B cell (primary cell): ENCODE results near the gene VTI1A. TPM values are rescaled to one million over a fixed set of nuclear protein-coding genes. Genes with fewer than 3 reads are reported as not detected.

ENCODE experiments used
- ATAC-seq: fragments of 200-7000 bp; cut with Tn5 transposase; one replicate; pipeline ENCODE4 v1.10.0; 2021; ENCODE audit warnings: low read depth, mild to moderate bottlenecking, moderate number of reproducible peaks, moderate library complexity
- CTCF ChIA-PET: fragments of 350-600 bp; sonication (Branson Sonifier 250); formaldehyde crosslinking; loops from one replicate; lab custom pipeline; 2021; ENCODE audit warnings: antibody characterized with exemption, inconsistent platforms; lab: Charles Lee
- POLR2A ChIA-PET: fragments of 350-600 bp; sonication (Branson Sonifier 250); formaldehyde crosslinking; loops from one replicate; lab custom pipeline; 2021; ENCODE audit warnings: antibody characterized with exemption; lab: Charles Lee
- DNase-seq: peaks from one replicate; pipeline ENCODE4 v3.0.0; 2013
- H2AFZ ChIP-seq: 2 replicates; pipeline ENCODE4 v1.6.1; 2012; ENCODE audit warnings: mild to moderate bottlenecking, low read depth, low read length; ENCODE audit not compliant: insufficient read depth, poor library complexity, severe bottlenecking
- H3K27ac ChIP-seq, 2 donors: 1 replicate in 1 of 2; 2 replicates in 1 of 2; pipeline ENCODE4 v1.5.1; 2012 to 2013; ENCODE audit warnings: low read length in 2 of 2, mild to moderate bottlenecking in 2 of 2, moderate library complexity in 1 of 2
- H3K27me3 ChIP-seq, 4 experiments: fragments of 200-600 bp in 1 of 4; sonication (generic) in 1 of 4; replicated peaks in 1 of 4; 1 replicate in 2 of 4; 2 replicates in 2 of 4; pipeline versions ENCODE4 v1.6.1 to v1.7.0; 2013 to 2016; ENCODE audit warnings: low read length in 3 of 4, mild to moderate bottlenecking in 2 of 4, mixed read lengths in 1 of 4, moderate library complexity in 1 of 4; ENCODE audit not compliant: insufficient read depth in 4 of 4, control insufficient read depth in 3 of 4; ENCODE audit errors: control extremely low read depth in 1 of 4
- H3K36me3 ChIP-seq, 2 experiments: replicated peaks in 1 of 2; 1 replicate in 1 of 2; 2 replicates in 1 of 2; pipeline versions ENCODE4 v1.6.1 to v1.7.1; 2013; ENCODE audit warnings: low read length in 1 of 2; ENCODE audit not compliant: insufficient read depth in 2 of 2, control insufficient read depth in 1 of 2; ENCODE audit errors: control extremely low read depth in 1 of 2, extremely low read depth in 1 of 2
- H3K4me1 ChIP-seq, 2 donors: fragments of 200-600 bp in 1 of 2; sonication (generic) in 1 of 2; 1 replicate in 1 of 2; 2 replicates in 1 of 2; pipeline versions ENCODE4 v1.5.1 to v1.6.1; 2013 to 2017; ENCODE audit warnings: low read length in 2 of 2; ENCODE audit not compliant: control insufficient read depth in 2 of 2, insufficient read depth in 2 of 2
- H3K4me2 ChIP-seq: replicated peaks from 2 replicates; pipeline ENCODE3; 2012; ENCODE audit warnings: mild to moderate bottlenecking, low read depth, low read length; ENCODE audit not compliant: poor library complexity, severe bottlenecking
- H3K4me3 ChIP-seq, 5 experiments: fragments of 200-600 bp in 1 of 5; sonication (generic) in 1 of 5; 1 replicate in 3 of 5; 2 replicates in 2 of 5; pipeline versions ENCODE4 v1.5.1 to v1.7.0; 2011 to 2016; ENCODE audit warnings: low read length in 4 of 5, mild to moderate bottlenecking in 4 of 5, low read depth in 2 of 5, control low read depth in 1 of 5, moderate library complexity in 1 of 5; ENCODE audit not compliant: insufficient read depth in 1 of 5; ENCODE audit errors: control extremely low read depth in 1 of 5, extremely low read depth in 1 of 5
- H3K79me2 ChIP-seq: fragments of 200-600 bp; sonication (generic); one replicate; pipeline ENCODE4 v1.6.0; 2016; ENCODE audit warnings: low read length; ENCODE audit not compliant: control insufficient read depth, insufficient read depth
- H3K9ac ChIP-seq: fragments of 200-600 bp; sonication (generic); 2 replicates; pipeline ENCODE4 v1.6.1; 2017; ENCODE audit warnings: mild to moderate bottlenecking, low read length, moderate library complexity
- H3K9me3 ChIP-seq, 3 donors: one replicate each; pipeline versions ENCODE4 v1.6.1 to v1.7.1; 2013; ENCODE audit warnings: low read length in 2 of 3; ENCODE audit not compliant: control insufficient read depth in 2 of 3, insufficient read depth in 1 of 3; ENCODE audit errors: control extremely low read depth in 1 of 3
- H4K20me1 ChIP-seq: 2 replicates; pipeline ENCODE4 v1.6.0; 2012; ENCODE audit warnings: mild to moderate bottlenecking, low read length; ENCODE audit not compliant: insufficient read depth, control insufficient read depth, poor library complexity, severe bottlenecking
- H3K27ac Mint-ChIP-seq: one replicate; pipeline ENCODE4 v1.8.0; 2021; ENCODE audit warnings: mixed read lengths
- H3K27me3 Mint-ChIP-seq: one replicate; pipeline ENCODE4 v1.8.0; 2021; ENCODE audit warnings: mixed read lengths
- H3K4me1 Mint-ChIP-seq: one replicate; pipeline ENCODE4 v1.8.0; 2021; ENCODE audit warnings: mixed read lengths
- H3K4me3 Mint-ChIP-seq: one replicate; pipeline ENCODE4 v1.8.0; 2021; ENCODE audit warnings: mixed read lengths
- H3K9me3 Mint-ChIP-seq: one replicate; pipeline ENCODE4 v1.8.0; 2022; ENCODE audit warnings: mixed read lengths; ENCODE audit not compliant: insufficient read depth
- CTCF ChIP-seq: fragments of 200-600 bp; IDR thresholded peaks from one replicate; pipeline ENCODE4 v1.8.0; 2022; ENCODE audit warnings: antibody characterized with exemption, mild to moderate bottlenecking
- EZH2 ChIP-seq: IDR thresholded peaks from 2 replicates; pipeline ENCODE4 v1.6.1; 2012; ENCODE audit warnings: borderline replicate concordance, low read depth, mild to moderate bottlenecking, moderate library complexity, low read length; ENCODE audit not compliant: insufficient read depth, poor library complexity, severe bottlenecking
- WGBS: methylation state at CpG from one replicate; pipeline ENCODE4 v1.1.5; 2013; ENCODE audit warnings: missing lambda C conversion rate; ENCODE audit not compliant: insufficient coverage; 5-methylcytosine and 5-hydroxymethylcytosine counted together
- intact Hi-C: fragments of 100-400 bp; cut with micrococcal nuclease; formaldehyde crosslinking; loops from one replicate; pipeline ENCODE4 v1.10.0; 2022
- polyA plus RNA-seq: library from polyadenylated mRNA; depleted of rRNA; stranded (reverse); fragments of >200 nt; gene quantifications from 2 replicates; pipeline ENCODE4 v1.2.3, GENCODE V29; 2012
- total RNA-seq, 2 donors: library from RNA; stranded (reverse); fragments of 120-200 nt in 1 of 2; gene quantifications; 1 replicate in 1 of 2; 2 replicates in 1 of 2; pipeline versions ENCODE4 v1.2.3 to v1.2.4, GENCODE V29; 2013 to 2022

Gene VTI1A
- total and polyA plus RNA-seq, 2 donors (not counting 1 experiment from before 2014, with no cell fraction given), result 20.0 to 84.1 TPM

DNA sequence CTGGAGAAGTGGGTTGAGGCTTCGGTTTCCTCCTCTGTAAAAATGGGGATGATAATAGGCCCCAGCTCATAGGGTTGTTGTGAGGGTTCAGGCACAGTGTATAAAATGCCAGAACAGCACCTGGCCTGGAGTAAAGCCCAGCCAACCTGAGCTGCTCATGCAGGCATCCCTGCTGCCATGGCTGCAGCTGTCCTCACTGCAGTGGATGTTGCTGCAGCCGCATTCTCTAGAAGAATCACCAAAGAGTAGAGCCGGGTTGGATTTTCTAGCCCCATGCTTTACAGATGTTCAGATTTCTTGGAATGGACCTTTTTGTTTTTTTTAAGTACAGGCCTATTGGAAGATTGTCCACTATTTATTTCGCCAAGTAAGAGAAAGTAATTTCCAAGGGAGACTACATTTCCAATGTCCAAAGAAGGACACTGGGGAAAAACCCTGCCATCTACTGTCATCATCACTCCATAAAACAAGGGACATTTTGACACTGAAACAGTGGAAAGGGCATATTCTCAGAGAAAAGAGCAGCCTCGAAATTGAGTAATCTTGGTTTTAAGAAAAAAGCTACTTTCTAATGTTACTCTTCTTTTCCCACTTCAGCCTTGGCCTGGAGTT lies 355.5 kb downstream of the VTI1A start:
- ATAC-seq, result no peak
- ChIA-PET CTCF (no interaction called here), POLR2A (no interaction called here)
- Histone ChIP-seq H3K27ac (no peak overlapping the region), H3K79me2 (no peaks in the 10 kb centered on the region), H3K36me3 (no peaks in the 10 kb centered on the region), H4K20me1 (no peaks in the 10 kb centered on the region), H3K27me3 (no peaks in the 10 kb centered on the region), H3K9me3 (no peaks in the 10 kb centered on the region), H2AFZ (no peak overlapping the region), H3K4me2 (no peak overlapping the region), H3K4me1 (no peaks in the 10 kb centered on the region), H3K9ac (no peak overlapping the region), H3K4me3 (no peak overlapping the region)
- H3K4me1 Mint-ChIP-seq, result no peaks in the 10 kb centered on the region
- no peaks in the 10 kb centered on the region for H3K9me3 Mint-ChIP-seq
- no peak overlapping the region for H3K4me3 Mint-ChIP-seq
- 100% methylated on average over 2 of the region's 5 CpGs for WGBS
- H3K27ac Mint-ChIP-seq, result no peak overlapping the region
- DNase-seq, result no peak
- no peaks in the 10 kb centered on the region for H3K27me3 Mint-ChIP-seq
- TF ChIP-seq EZH2 (no peak), CTCF (no peak)
- intact Hi-C loops, result no loop called here

GRCh38 chr10:112803961-112804401 lies 357.0 kb downstream of the VTI1A start:
- Histone ChIP-seq H3K9ac (no peak overlapping the region), H3K4me1 (no peaks in the 10 kb centered on the region), H3K4me3 (no peak overlapping the region), H4K20me1 (no peaks in the 10 kb centered on the region), H3K9me3 (no peaks in the 10 kb centered on the region), H3K79me2 (no peaks in the 10 kb centered on the region), H3K36me3 (no peaks in the 10 kb centered on the region), H3K27me3 (no peaks in the 10 kb centered on the region), H2AFZ (no peak overlapping the region), H3K27ac (no peak overlapping the region), H3K4me2 (no peak overlapping the region)
- TF ChIP-seq EZH2, result no peak
- no peak for TF ChIP-seq CTCF
- no peaks in the 10 kb centered on the region for H3K9me3 Mint-ChIP-seq
- intact Hi-C loops, result no loop called here
- CTCF ChIA-PET, result no interaction called here
- ATAC-seq (no peak), DNase-seq (no peak)
- POLR2A ChIA-PET, result no interaction called here
- H3K27ac Mint-ChIP-seq, result no peak overlapping the region
- no peaks in the 10 kb centered on the region for H3K27me3 Mint-ChIP-seq
- no peaks in the 10 kb centered on the region for H3K4me1 Mint-ChIP-seq
- no peak overlapping the region for H3K4me3 Mint-ChIP-seq
- WGBS, result 98% methylated on average over 4 of the region's 5 CpGs
